H9 (cell line): ENCODE results near the gene MSX2. TPM values are rescaled to one million over a fixed set of nuclear protein-coding genes. Genes with fewer than 3 reads are reported as not detected.

Source experiments
- DNase-seq: peaks from one replicate; pipeline ENCODE4 v3.0.0-alpha.2; 2017
- H2AFZ ChIP-seq: one replicate; pipeline ENCODE4 v1.6.1; 2013; ENCODE audit warnings: mild to moderate bottlenecking, low read length, control low read depth, moderate library complexity
- H2AK5ac ChIP-seq: 2 replicates; pipeline ENCODE4 v1.6.1; 2013; ENCODE audit warnings: low read length, control low read depth, mixed read lengths; ENCODE audit not compliant: insufficient read length
- H2BK120ac ChIP-seq: one replicate; pipeline ENCODE4 v1.6.1; 2013; ENCODE audit warnings: low read depth, mild to moderate bottlenecking, low read length, control low read depth, inconsistent platforms; ENCODE audit not compliant: poor library complexity, severe bottlenecking
- H2BK12ac ChIP-seq: 2 replicates; pipeline ENCODE4 v1.6.1; 2013; ENCODE audit warnings: low read length, control low read depth, mixed read lengths, low read depth; ENCODE audit not compliant: insufficient read length
- H2BK15ac ChIP-seq: 2 replicates; pipeline ENCODE4 v1.6.1; 2013; ENCODE audit warnings: low read depth, low read length, control low read depth
- H2BK20ac ChIP-seq: one replicate; pipeline ENCODE4 v1.6.1; 2013; ENCODE audit warnings: low read depth, mild to moderate bottlenecking, low read length, control low read depth, inconsistent platforms; ENCODE audit not compliant: poor library complexity, severe bottlenecking
- H2BK5ac ChIP-seq: 2 replicates; pipeline ENCODE4 v1.6.1; 2013; ENCODE audit warnings: low read length, control low read depth, mixed read lengths; ENCODE audit not compliant: insufficient read length
- H3K14ac ChIP-seq: 2 replicates; pipeline ENCODE4 v1.6.1; 2013; ENCODE audit warnings: low read length, control low read depth; ENCODE audit not compliant: insufficient read depth
- H3K18ac ChIP-seq: 2 replicates; pipeline ENCODE4 v1.6.1; 2013; ENCODE audit warnings: low read depth, mild to moderate bottlenecking, mixed read lengths, low read length, control low read depth; ENCODE audit not compliant: insufficient read length
- H3K23ac ChIP-seq: 2 replicates; pipeline ENCODE4 v1.6.1; 2013; ENCODE audit warnings: low read length, control low read depth, mixed read lengths, low read depth; ENCODE audit not compliant: insufficient read length
- H3K23me2 ChIP-seq: 2 replicates; pipeline ENCODE4 v1.6.1; 2013; ENCODE audit warnings: low read depth, mild to moderate bottlenecking, mixed read lengths, low read length, control low read depth; ENCODE audit not compliant: insufficient read length, poor library complexity, severe bottlenecking
- H3K27ac ChIP-seq: 2 replicates; pipeline ENCODE4 v1.5.1; 2013; ENCODE audit warnings: low read length, control low read depth, mixed read lengths, low read depth; ENCODE audit not compliant: insufficient read length
- H3K27me3 ChIP-seq: 2 replicates; pipeline ENCODE4 v1.6.1; 2013; ENCODE audit warnings: low read length, control low read depth, inconsistent platforms; ENCODE audit not compliant: insufficient read depth
- H3K4ac ChIP-seq: 2 replicates; pipeline ENCODE4 v1.6.1; 2013; ENCODE audit warnings: low read depth, mild to moderate bottlenecking, control low read depth, inconsistent platforms, low read length, moderate library complexity
- H3K4me1 ChIP-seq: 2 replicates; pipeline ENCODE4 v1.6.1; 2013; ENCODE audit warnings: low read length, control low read depth, inconsistent platforms; ENCODE audit not compliant: insufficient read depth
- H3K4me2 ChIP-seq: 2 replicates; pipeline ENCODE4 v1.6.1; 2013; ENCODE audit warnings: low read length, control low read depth, mixed read lengths; ENCODE audit not compliant: insufficient read length, insufficient read depth
- H3K56ac ChIP-seq: 2 replicates; pipeline ENCODE4 v1.6.1; 2013; ENCODE audit warnings: low read depth, mild to moderate bottlenecking, mixed read lengths, low read length, control low read depth; ENCODE audit not compliant: insufficient read length
- H3K79me1 ChIP-seq: 2 replicates; pipeline ENCODE4 v1.6.1; 2013; ENCODE audit warnings: low read depth, mild to moderate bottlenecking, moderate library complexity, low read length, control low read depth, inconsistent platforms; ENCODE audit not compliant: insufficient read depth, poor library complexity, severe bottlenecking
- H3K79me2 ChIP-seq: 2 replicates; pipeline ENCODE4 v1.6.1; 2013; ENCODE audit warnings: low read length, control low read depth, inconsistent platforms; ENCODE audit not compliant: insufficient read depth
- H3K9ac ChIP-seq: 2 replicates; pipeline ENCODE4 v1.6.1; 2013; ENCODE audit warnings: low read length, control low read depth, mixed read lengths; ENCODE audit not compliant: insufficient read length; ENCODE audit errors: extremely low read depth
- H3K9me3 ChIP-seq: one replicate; pipeline ENCODE4 v1.6.1; 2013; ENCODE audit warnings: low read depth, low read length, inconsistent platforms; ENCODE audit not compliant: control insufficient read depth
- H3T11ph ChIP-seq: one replicate; pipeline ENCODE4 v1.6.1; 2013; ENCODE audit warnings: mild to moderate bottlenecking, low read length, control low read depth, inconsistent platforms
- H4K20me1 ChIP-seq: one replicate; pipeline ENCODE4 v1.6.1; 2013; ENCODE audit not compliant: control insufficient read depth, insufficient read length, insufficient read depth
- H4K5ac ChIP-seq: 2 replicates; pipeline ENCODE4 v1.6.1; 2013; ENCODE audit warnings: low read depth, mild to moderate bottlenecking, mixed read lengths, low read length, control low read depth; ENCODE audit not compliant: insufficient read length
- H4K8ac ChIP-seq: replicated peaks from 2 replicates; pipeline ENCODE4 v1.6.1; 2013; ENCODE audit warnings: low read length, control low read depth, mixed read lengths, low read depth; ENCODE audit not compliant: insufficient read length
- H4K91ac ChIP-seq: 2 replicates; pipeline ENCODE4 v1.6.1; 2013; ENCODE audit warnings: low read depth, mild to moderate bottlenecking, moderate library complexity, mixed read lengths, low read length, control low read depth; ENCODE audit not compliant: insufficient read length
- H3K27ac Mint-ChIP-seq, 3 experiments: 2 replicates in 2 of 3; 3 replicates in 1 of 3; pipeline ENCODE4 v1.8.0; 2020 to 2021; ENCODE audit warnings: mixed read lengths in 3 of 3, mild to moderate bottlenecking in 1 of 3, moderate library complexity in 1 of 3
- H3K27me3 Mint-ChIP-seq: 2 replicates; pipeline ENCODE4 v1.8.0; 2021; ENCODE audit warnings: low read depth, mild to moderate bottlenecking, moderate library complexity, mixed read lengths
- H3K36me3 Mint-ChIP-seq, 3 experiments: 2 replicates in 2 of 3; 3 replicates in 1 of 3; pipeline ENCODE4 v1.8.0; 2020 to 2021; ENCODE audit warnings: low read depth in 3 of 3, mixed read lengths in 3 of 3; ENCODE audit not compliant: insufficient read depth in 1 of 3
- H3K4me1 Mint-ChIP-seq, 2 experiments: 2 replicates each; pipeline ENCODE4 v1.8.0; 2020; ENCODE audit warnings: mixed read lengths in 2 of 2
- H3K4me3 Mint-ChIP-seq, 2 experiments: 2 replicates in 1 of 2; 3 replicates in 1 of 2; pipeline ENCODE4 v1.8.0; 2020 to 2021; ENCODE audit warnings: mild to moderate bottlenecking in 2 of 2, mixed read lengths in 2 of 2, moderate library complexity in 1 of 2
- H3K9me3 Mint-ChIP-seq, 2 experiments: 2 replicates in 1 of 2; 3 replicates in 1 of 2; pipeline ENCODE4 v1.8.0; 2020; ENCODE audit warnings: mild to moderate bottlenecking in 2 of 2, mixed read lengths in 2 of 2, moderate library complexity in 1 of 2
- whole genome bisulfite sequencing: extraction: QIAGEN DNeasy Blood & Tissue Kit; methylation state at CpG from one replicate; pipeline ENCODE4 v1.1.7; 2013; ENCODE audit warnings: missing lambda C conversion rate, low lambda C conversion rate, mixed read lengths; ENCODE audit not compliant: insufficient read length; ENCODE audit errors: extremely low coverage; 5-methylcytosine and 5-hydroxymethylcytosine counted together
- microRNA-seq: library from miRNA; unstranded; fragments of <30 nt; microRNA quantifications from one replicate; pipeline ENCODE4, GENCODE V29; 2020; ENCODE audit warnings: borderline microRNAs expressed
- total RNA-seq: library from RNA; stranded (reverse); gene quantifications from 2 replicates; pipeline ENCODE4 v1.2.1, GENCODE V29; 2021
- TF ChIP-seq, protein P1 (sequence below): fragments of 200-600 bp; sonication (generic); conservative IDR thresholded peaks from 3 replicates; pipeline ENCODE4 v1.8.0; 2021; ENCODE audit warnings: antibody characterized with exemption, mild to moderate bottlenecking

The MSX2 gene
- total RNA-seq, 1 experiment from 2014 or later, result 0.35 TPM

DNA sequence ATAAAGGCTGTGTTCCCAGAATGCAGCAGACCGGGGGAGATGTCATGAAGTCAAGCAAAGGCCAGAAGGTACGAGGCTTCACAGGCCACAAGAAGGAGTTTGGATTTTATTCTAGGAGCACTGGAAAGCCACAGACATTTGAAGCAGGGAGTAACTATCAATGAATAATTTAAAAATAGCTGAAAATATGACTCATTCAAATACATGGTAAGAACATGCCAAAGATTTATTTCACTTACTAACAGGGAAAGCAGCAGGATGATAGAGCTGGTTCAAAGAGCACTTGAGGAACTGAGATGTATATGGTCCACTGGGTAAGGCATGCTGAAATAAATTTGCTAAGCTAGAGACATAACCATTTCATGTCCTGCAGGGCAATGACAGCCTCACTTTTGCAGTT is 53.2 kb downstream of the MSX2 start:
- Mint-ChIP-seq H3K4me1 (no peaks in the 10 kb centered on the region), H3K27ac (no peak overlapping the region), H3K4me3 (no peak overlapping the region), H3K27me3 (peaks cover 22% of the 10 kb centered on the region), H3K36me3 (no peaks in the 10 kb centered on the region), H3K9me3 (no peaks in the 10 kb centered on the region; a peak in 1 of 5 replicates)
- Histone ChIP-seq H3K56ac (no peak overlapping the region), H3K9me3 (no peaks in the 10 kb centered on the region), H3K27ac (no peak overlapping the region), H4K91ac (no peak overlapping the region), H2BK15ac (no peak overlapping the region), H3K18ac (no peak overlapping the region), H3K23me2 (no peaks in the 10 kb centered on the region), H3K9ac (no peak overlapping the region), H3T11ph (no peak overlapping the region), H2BK5ac (no peak overlapping the region), H3K79me1 (no peaks in the 10 kb centered on the region), H3K27me3 (no peaks in the 10 kb centered on the region), H3K4me1 (no peaks in the 10 kb centered on the region), H2AK5ac (no peak overlapping the region), H3K4me2 (no peak overlapping the region), H4K5ac (no peak overlapping the region), H2BK20ac (no peak overlapping the region), H4K8ac (no peak overlapping the region), H3K4ac (no peak overlapping the region), H2AFZ (no peak overlapping the region), H2BK12ac (no peak overlapping the region), H4K20me1 (no peaks in the 10 kb centered on the region), H3K79me2 (no peaks in the 10 kb centered on the region), H2BK120ac (no peak overlapping the region), H3K14ac (no peak overlapping the region), H3K23ac (no peak overlapping the region)
- WGBS, result no CpG with 5 or more reads among the region's 2 CpGs
- TF ChIP-seq, protein P1, sequence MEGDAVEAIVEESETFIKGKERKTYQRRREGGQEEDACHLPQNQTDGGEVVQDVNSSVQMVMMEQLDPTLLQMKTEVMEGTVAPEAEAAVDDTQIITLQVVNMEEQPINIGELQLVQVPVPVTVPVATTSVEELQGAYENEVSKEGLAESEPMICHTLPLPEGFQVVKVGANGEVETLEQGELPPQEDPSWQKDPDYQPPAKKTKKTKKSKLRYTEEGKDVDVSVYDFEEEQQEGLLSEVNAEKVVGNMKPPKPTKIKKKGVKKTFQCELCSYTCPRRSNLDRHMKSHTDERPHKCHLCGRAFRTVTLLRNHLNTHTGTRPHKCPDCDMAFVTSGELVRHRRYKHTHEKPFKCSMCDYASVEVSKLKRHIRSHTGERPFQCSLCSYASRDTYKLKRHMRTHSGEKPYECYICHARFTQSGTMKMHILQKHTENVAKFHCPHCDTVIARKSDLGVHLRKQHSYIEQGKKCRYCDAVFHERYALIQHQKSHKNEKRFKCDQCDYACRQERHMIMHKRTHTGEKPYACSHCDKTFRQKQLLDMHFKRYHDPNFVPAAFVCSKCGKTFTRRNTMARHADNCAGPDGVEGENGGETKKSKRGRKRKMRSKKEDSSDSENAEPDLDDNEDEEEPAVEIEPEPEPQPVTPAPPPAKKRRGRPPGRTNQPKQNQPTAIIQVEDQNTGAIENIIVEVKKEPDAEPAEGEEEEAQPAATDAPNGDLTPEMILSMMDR, result no peak
- no peak for DNase-seq

Small RNA genes within 50 kb of the gene (microRNA-seq; reads per million reads assigned to microRNA genes)
- 0.35 reads per million for gene MIR4634
